ENCODE measurements around the gene ESD. TPM values are rescaled to one million over a fixed set of nuclear protein-coding genes. Genes with fewer than 3 reads are reported as not detected.

ESD gene
- total and polyA plus RNA-seq, 2 of the 13 experiments (the other 11 are each of a cell fraction or from before 2014, with no cell fraction given): 118 to 147 TPM

DNA sequence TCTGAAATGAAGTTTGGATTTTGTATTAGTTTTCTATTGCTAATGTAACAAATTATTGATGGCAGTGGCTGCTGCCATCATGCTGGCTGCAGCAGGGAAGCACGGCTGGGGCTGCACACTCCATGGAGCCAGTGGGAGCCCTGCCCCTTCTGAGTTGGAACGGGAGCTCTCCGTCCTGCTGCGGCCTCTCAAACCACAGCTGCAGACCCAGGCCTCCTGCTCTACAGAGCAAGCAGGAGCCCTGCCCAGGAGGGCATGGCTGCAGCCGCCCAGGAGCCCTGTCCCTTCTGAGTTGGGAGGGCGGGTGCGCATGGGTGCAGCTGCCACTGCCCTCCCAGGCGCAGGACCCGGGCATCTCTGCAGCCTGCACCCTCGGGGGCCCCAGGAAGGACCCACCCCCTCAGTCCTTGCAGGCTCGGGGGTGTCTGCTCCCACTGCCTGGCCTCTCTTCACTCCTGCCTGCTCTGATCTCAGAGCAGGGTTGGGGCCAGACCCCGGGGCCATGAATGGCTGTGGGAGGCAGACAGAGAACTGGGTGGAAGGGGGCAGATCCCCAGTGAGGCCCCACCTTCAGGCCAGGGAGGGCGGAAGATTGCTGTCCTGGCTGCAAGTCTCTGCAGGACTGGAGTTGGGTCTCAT is 21.0 kb upstream of the ESD start:
- Histone ChIP-seq H3K36me3 (replicated peaks in 1 of 2; ENCODE audit: control insufficient read depth in 1 of 2, insufficient read depth in 2 of 2, low read length in 2 of 2) (no peaks in the 10 kb centered on the region), H3K4me2 (ENCODE audit: low read depth, low read length) (no peak overlapping the region), H4K20me1 (ENCODE audit: insufficient read depth, low read length) (no peaks in the 10 kb centered on the region), H3K4me1 (ENCODE audit: insufficient read depth, low read length) (no peaks in the 10 kb centered on the region), H3K4me3 (replicated peaks in 1 of 3; ENCODE audit: insufficient read depth in 1 of 3, low read depth in 2 of 3, low read length in 3 of 3) (no peak overlapping the region), H3K27ac (ENCODE audit: extremely low read length, insufficient read depth, low read length) (no peak overlapping the region), H3K9ac (ENCODE audit: insufficient read depth, low read depth, low read length) (no peak overlapping the region), H3K79me2 (ENCODE audit: insufficient read depth, low read length) (no peaks in the 10 kb centered on the region), H3K27me3 (ENCODE audit: control insufficient read depth in 1 of 2, insufficient read depth in 2 of 2, low read length in 2 of 2) (peaks cover 0 to 2% of the 10 kb centered on the region in 2 experiments; a peak in 1 of 5 replicates), H2AFZ (ENCODE audit: low read length) (no peak overlapping the region), H3K9me3 (ENCODE audit: low read length) (no peaks in the 10 kb centered on the region)
- DNase-seq (ENCODE audit: low spot score) (no peak), ATAC-seq (peak; percentile 72), FAIRE-seq (no peak)
- POLR2A ChIA-PET: no interaction called here
- 25% methylated on average over 1 of the region's 13 CpGs for WGBS (ENCODE audit: low lambda C conversion rate)
- intact Hi-C loops (cut with micrococcal nuclease; ENCODE audit: unreplicated experiment) (no loop called here), in situ Hi-C loops (cut with HindIII; ENCODE audit: extremely low pct_ligation_motif_present, low pct_unique_long_range_greater_than_20kb) (no loop called here)
- no TSS peak for BruUV-seq (replicated peaks)
- CTCF ChIA-PET (ENCODE audit: low intra/inter-chr PET ratio, low total read pairs): no interaction called here
- TF ChIP-seq, protein P1, sequence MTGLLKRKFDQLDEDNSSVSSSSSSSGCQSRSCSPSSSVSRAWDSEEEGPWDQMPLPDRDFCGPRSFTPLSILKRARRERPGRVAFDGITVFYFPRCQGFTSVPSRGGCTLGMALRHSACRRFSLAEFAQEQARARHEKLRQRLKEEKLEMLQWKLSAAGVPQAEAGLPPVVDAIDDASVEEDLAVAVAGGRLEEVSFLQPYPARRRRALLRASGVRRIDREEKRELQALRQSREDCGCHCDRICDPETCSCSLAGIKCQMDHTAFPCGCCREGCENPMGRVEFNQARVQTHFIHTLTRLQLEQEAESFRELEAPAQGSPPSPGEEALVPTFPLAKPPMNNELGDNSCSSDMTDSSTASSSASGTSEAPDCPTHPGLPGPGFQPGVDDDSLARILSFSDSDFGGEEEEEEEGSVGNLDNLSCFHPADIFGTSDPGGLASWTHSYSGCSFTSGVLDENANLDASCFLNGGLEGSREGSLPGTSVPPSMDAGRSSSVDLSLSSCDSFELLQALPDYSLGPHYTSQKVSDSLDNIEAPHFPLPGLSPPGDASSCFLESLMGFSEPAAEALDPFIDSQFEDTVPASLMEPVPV (CRISPR knock-in tag; IDR thresholded peaks at IDR 0.05): no peak
- TF ChIP-seq TAF15 (IDR thresholded peaks at IDR 0.05; ENCODE audit: low read depth, low read length, poor library complexity, severe bottlenecking): no peak
- no peak for TF ChIP-seq ZNF547 (CRISPR knock-in tag; IDR thresholded peaks at IDR 0.05)
- no peak for TF ChIP-seq ZNF33B (CRISPR knock-in tag; IDR thresholded peaks at IDR 0.05)
- TF ChIP-seq, protein P2, sequence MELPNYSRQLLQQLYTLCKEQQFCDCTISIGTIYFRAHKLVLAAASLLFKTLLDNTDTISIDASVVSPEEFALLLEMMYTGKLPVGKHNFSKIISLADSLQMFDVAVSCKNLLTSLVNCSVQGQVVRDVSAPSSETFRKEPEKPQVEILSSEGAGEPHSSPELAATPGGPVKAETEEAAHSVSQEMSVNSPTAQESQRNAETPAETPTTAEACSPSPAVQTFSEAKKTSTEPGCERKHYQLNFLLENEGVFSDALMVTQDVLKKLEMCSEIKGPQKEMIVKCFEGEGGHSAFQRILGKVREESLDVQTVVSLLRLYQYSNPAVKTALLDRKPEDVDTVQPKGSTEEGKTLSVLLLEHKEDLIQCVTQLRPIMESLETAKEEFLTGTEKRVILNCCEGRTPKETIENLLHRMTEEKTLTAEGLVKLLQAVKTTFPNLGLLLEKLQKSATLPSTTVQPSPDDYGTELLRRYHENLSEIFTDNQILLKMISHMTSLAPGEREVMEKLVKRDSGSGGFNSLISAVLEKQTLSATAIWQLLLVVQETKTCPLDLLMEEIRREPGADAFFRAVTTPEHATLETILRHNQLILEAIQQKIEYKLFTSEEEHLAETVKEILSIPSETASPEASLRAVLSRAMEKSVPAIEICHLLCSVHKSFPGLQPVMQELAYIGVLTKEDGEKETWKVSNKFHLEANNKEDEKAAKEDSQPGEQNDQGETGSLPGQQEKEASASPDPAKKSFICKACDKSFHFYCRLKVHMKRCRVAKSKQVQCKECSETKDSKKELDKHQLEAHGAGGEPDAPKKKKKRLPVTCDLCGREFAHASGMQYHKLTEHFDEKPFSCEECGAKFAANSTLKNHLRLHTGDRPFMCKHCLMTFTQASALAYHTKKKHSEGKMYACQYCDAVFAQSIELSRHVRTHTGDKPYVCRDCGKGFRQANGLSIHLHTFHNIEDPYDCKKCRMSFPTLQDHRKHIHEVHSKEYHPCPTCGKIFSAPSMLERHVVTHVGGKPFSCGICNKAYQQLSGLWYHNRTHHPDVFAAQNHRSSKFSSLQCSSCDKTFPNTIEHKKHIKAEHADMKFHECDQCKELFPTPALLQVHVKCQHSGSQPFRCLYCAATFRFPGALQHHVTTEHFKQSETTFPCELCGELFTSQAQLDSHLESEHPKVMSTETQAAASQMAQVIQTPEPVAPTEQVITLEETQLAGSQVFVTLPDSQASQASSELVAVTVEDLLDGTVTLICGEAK (IDR thresholded peaks at IDR 0.05): no peak
- TF ChIP-seq, protein P2 (CRISPR knock-in tag; IDR thresholded peaks at IDR 0.05): no peak
- no peak for TF ChIP-seq MED1 (CRISPR knock-in tag; IDR thresholded peaks at IDR 0.05)
- no peak for TF ChIP-seq ZSCAN12 (CRISPR knock-in tag; IDR thresholded peaks at IDR 0.05)
- TF ChIP-seq NPAS2 (CRISPR knock-in tag; IDR thresholded peaks at IDR 0.05; ENCODE audit: borderline replicate concordance): no peak
- TF ChIP-seq, protein P3, sequence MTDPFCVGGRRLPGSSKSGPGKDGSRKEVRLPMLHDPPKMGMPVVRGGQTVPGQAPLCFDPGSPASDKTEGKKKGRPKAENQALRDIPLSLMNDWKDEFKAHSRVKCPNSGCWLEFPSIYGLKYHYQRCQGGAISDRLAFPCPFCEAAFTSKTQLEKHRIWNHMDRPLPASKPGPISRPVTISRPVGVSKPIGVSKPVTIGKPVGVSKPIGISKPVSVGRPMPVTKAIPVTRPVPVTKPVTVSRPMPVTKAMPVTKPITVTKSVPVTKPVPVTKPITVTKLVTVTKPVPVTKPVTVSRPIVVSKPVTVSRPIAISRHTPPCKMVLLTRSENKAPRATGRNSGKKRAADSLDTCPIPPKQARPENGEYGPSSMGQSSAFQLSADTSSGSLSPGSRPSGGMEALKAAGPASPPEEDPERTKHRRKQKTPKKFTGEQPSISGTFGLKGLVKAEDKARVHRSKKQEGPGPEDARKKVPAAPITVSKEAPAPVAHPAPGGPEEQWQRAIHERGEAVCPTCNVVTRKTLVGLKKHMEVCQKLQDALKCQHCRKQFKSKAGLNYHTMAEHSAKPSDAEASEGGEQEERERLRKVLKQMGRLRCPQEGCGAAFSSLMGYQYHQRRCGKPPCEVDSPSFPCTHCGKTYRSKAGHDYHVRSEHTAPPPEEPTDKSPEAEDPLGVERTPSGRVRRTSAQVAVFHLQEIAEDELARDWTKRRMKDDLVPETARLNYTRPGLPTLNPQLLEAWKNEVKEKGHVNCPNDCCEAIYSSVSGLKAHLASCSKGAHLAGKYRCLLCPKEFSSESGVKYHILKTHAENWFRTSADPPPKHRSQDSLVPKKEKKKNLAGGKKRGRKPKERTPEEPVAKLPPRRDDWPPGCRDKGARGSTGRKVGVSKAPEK (CRISPR knock-in tag; IDR thresholded peaks at IDR 0.05; ENCODE audit: borderline replicate concordance): no peak
- no peak for TF ChIP-seq ZNF776 (CRISPR knock-in tag; IDR thresholded peaks at IDR 0.05)
